T-cell (primary cell): ENCODE data around the gene DMXL2. TPM values are rescaled to one million over a fixed set of nuclear protein-coding genes. Genes with fewer than 3 reads are reported as not detected.
A peak's percentile ranks its signal among the peaks of the same experiment; 100 is the strongest.

Experiments
- ATAC-seq, 4 experiments: fragments of 200-7000 bp in 3 of 4; fragments of 150-1000 bp in 1 of 4; cut with Tn5 transposase; replicated peaks in 1 of 4; 1 replicate in 3 of 4; 2 replicates in 1 of 4; pipeline ENCODE4 v1.10.0; 2021; ENCODE audit warnings: moderate library complexity in 3 of 4, mild to moderate bottlenecking in 2 of 4, moderate number of reproducible peaks in 1 of 4
- CTCF ChIA-PET, 2 donors: fragments of 300-600 bp; sonication (Branson Sonifier 250); formaldehyde crosslinking; loops; one replicate each; lab custom pipeline; 2022; ENCODE audit warnings: antibody characterized with exemption in 2 of 2; lab: Charles Lee
- POLR2A ChIA-PET, 2 donors: fragments of 300-600 bp; sonication (Branson Sonifier 250); formaldehyde crosslinking; loops; one replicate each; lab custom pipeline; 2022; ENCODE audit warnings: antibody characterized with exemption in 2 of 2; lab: Charles Lee
- DNase-seq, 35 experiments: peaks; one replicate each; pipeline versions ENCODE4 v3.0.0 to v3.0.0-alpha.2; 2013 to 2023
- H3K27ac ChIP-seq: one replicate; pipeline ENCODE4 v1.5.1; 2013; ENCODE audit warnings: low read length
- H3K27me3 ChIP-seq, 2 experiments: replicated peaks in 1 of 2; 1 replicate in 1 of 2; 2 replicates in 1 of 2; pipeline versions ENCODE4 v1.6.1 to v1.7.0; 2013; ENCODE audit warnings: low read length in 1 of 2, mixed read lengths in 1 of 2; ENCODE audit not compliant: control insufficient read depth in 2 of 2, insufficient read depth in 2 of 2; ENCODE audit errors: extremely low read depth in 1 of 2
- H3K36me3 ChIP-seq, 2 donors: 1 replicate in 1 of 2; 2 replicates in 1 of 2; pipeline versions ENCODE4 v1.6.1 to v1.7.0; 2013; ENCODE audit warnings: low read length in 1 of 2; ENCODE audit not compliant: control insufficient read depth in 2 of 2, insufficient read depth in 1 of 2; ENCODE audit errors: extremely low read depth in 1 of 2
- H3K4me1 ChIP-seq, 2 experiments: 1 replicate in 1 of 2; 2 replicates in 1 of 2; pipeline versions ENCODE4 v1.6.1 to v1.7.0; 2013; ENCODE audit warnings: low read length in 2 of 2, mixed read lengths in 1 of 2; ENCODE audit not compliant: insufficient read depth in 2 of 2, control insufficient read depth in 1 of 2; ENCODE audit errors: extremely low read depth in 1 of 2
- H3K4me3 ChIP-seq, 2 donors: 1 replicate in 1 of 2; 2 replicates in 1 of 2; pipeline versions ENCODE4 v1.5.1 to v1.7.0; 2013; ENCODE audit warnings: mild to moderate bottlenecking in 2 of 2, low read length in 1 of 2, moderate library complexity in 1 of 2; ENCODE audit not compliant: control insufficient read depth in 1 of 2; ENCODE audit errors: extremely low read depth in 1 of 2
- H3K9me3 ChIP-seq: 2 replicates; pipeline ENCODE4 v1.7.0; 2013
- H3K27ac Mint-ChIP-seq, 2 donors: one replicate each; pipeline ENCODE4 v1.8.0; 2020 to 2021; ENCODE audit warnings: mild to moderate bottlenecking in 2 of 2, mixed read lengths in 2 of 2
- H3K27me3 Mint-ChIP-seq, 2 donors: one replicate each; pipeline ENCODE4 v1.8.0; 2021 to 2022; ENCODE audit warnings: mixed read lengths in 2 of 2
- H3K36me3 Mint-ChIP-seq: one replicate; pipeline ENCODE4 v1.8.0; 2021; ENCODE audit warnings: mixed read lengths
- H3K4me1 Mint-ChIP-seq, 3 donors: one replicate each; pipeline ENCODE4 v1.8.0; 2020 to 2022; ENCODE audit warnings: mixed read lengths in 3 of 3, mild to moderate bottlenecking in 1 of 3
- H3K4me3 Mint-ChIP-seq, 3 donors: one replicate each; pipeline ENCODE4 v1.8.0; 2020 to 2022; ENCODE audit warnings: mild to moderate bottlenecking in 3 of 3, mixed read lengths in 3 of 3, moderate library complexity in 3 of 3
- H3K9me3 Mint-ChIP-seq, 3 donors: one replicate each; pipeline ENCODE4 v1.8.0; 2020 to 2022; ENCODE audit warnings: mixed read lengths in 3 of 3
- WGBS: methylation state at CpG from one replicate; pipeline ENCODE4 v1.1.5; 2013; ENCODE audit warnings: missing lambda C conversion rate; ENCODE audit not compliant: insufficient coverage; 5-methylcytosine and 5-hydroxymethylcytosine counted together
- total RNA-seq, 35 experiments: library from RNA in 6 of 35; stranded (reverse) in 6 of 35; fragments of 120-200 nt in 1 of 35; gene quantifications; one replicate each; pipeline versions ENCODE4 v1.2.1 to v1.2.4 and lab custom pipeline; 2013 to 2026

The DMXL2 gene
- total RNA-seq, 5 donors from 2014 or later (not counting 1 experiment from before 2014, with no cell fraction given), result 3.2 to 6.1 (median 4.6) TPM

DNA sequence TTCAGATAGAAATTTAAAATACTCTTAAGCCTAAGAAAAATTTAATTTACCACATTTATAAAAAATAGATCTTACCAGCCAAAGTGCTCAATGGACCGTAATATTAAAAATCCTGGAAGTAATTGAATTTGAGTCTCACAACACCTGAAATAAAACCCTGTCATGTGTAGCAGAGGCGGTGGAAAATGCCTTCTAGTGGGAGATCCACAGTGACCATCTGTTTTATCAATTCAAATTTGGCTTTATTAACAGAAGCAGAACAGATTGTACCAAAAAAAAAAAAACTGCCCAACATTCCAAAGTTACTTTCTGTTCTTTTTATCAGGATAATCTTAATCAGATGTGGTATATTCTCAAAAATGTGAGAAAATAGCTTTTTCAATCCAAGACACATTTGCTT, 71.7 kb downstream of the DMXL2 start:
- no peak for DNase-seq
- no peaks in the 10 kb centered on the region for H3K9me3 Mint-ChIP-seq
- Histone ChIP-seq H3K27me3 (no peaks in the 10 kb centered on the region), H3K4me3 (no peak overlapping the region), H3K36me3 (no peaks in the 10 kb centered on the region), H3K27ac (no peak overlapping the region), H3K9me3 (no peaks in the 10 kb centered on the region), H3K4me1 (no peaks in the 10 kb centered on the region)
- ChIA-PET CTCF (no interaction called here), POLR2A (interaction anchor here in 1 of 2 donors (0.7 kb wide), 1 partner anchor 1866 kb away, joined by 4 read pairs; no protein-coding TSS in a partner anchor)
- no peak overlapping the region for H3K4me3 Mint-ChIP-seq
- no peaks in the 10 kb centered on the region for H3K36me3 Mint-ChIP-seq
- H3K27me3 Mint-ChIP-seq, result no peaks in the 10 kb centered on the region
- no peak overlapping the region for H3K27ac Mint-ChIP-seq
- no peak for ATAC-seq
- no CpG with 5 or more reads among the region's 2 CpGs for WGBS
- no peaks in the 10 kb centered on the region for H3K4me1 Mint-ChIP-seq

DNA sequence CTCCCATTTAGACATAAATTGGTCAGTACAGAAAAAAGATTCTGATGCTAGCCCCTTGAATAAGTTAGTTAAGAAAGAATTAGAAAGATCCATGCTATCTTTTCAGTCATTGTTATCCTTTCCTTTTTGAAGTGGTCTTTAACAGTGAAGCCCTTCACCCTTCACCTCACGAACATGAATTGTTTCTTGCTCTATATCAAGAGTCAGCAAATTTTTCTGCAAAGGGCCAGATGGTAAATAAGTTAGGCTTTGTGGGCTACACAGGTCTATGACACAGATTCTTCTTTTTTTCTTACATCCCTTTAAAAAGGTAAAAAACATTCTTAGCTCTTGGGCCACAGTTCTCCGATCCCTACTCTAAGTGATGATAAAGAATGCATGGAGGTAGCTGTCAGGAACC, 74.9 kb downstream of the DMXL2 start:
- Histone ChIP-seq H3K4me3 (no peak overlapping the region), H3K9me3 (no peaks in the 10 kb centered on the region), H3K27ac (no peak overlapping the region), H3K4me1 (no peaks in the 10 kb centered on the region), H3K27me3 (no peaks in the 10 kb centered on the region), H3K36me3 (no peaks in the 10 kb centered on the region)
- ATAC-seq (no peak), DNase-seq (no peak)
- peaks cover 4% of the 10 kb centered on the region for H3K36me3 Mint-ChIP-seq
- WGBS, result no CpG with 5 or more reads among the region's 2 CpGs
- no peaks in the 10 kb centered on the region for H3K9me3 Mint-ChIP-seq
- no peaks in the 10 kb centered on the region for H3K27me3 Mint-ChIP-seq
- no peak overlapping the region for H3K27ac Mint-ChIP-seq
- no peak overlapping the region for H3K4me3 Mint-ChIP-seq
- H3K4me1 Mint-ChIP-seq, result no peaks in the 10 kb centered on the region
- ChIA-PET POLR2A (no interaction called here), CTCF (no interaction called here)

DNA sequence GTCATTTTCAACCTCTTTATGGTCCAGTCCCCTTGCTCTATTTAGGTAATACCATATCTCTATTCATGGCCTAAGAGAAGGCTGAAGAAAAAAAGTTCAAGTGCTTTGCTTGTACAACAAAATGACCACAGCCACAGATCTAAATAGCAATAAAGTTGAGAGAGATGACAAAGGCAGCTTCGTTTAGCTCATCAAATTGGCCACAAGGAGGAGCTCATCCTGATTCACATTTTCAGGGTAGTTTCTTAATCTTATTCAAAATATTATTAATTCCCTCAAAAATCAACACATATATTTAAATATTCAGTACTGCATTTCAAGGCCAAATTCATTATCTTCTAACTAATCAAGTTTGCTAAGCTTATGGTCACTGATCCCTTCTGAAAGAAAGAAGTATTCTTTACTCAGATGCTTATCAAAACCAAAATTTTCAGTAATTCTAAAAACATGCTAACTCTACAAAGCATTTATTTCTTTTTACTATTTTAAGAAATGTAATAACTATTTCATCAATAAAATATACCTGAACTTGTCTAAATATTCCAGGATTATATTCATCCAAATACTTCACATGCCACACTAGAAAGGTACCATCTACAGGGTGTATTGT, 85.5 kb downstream of the DMXL2 start:
- Mint-ChIP-seq H3K9me3 (no peaks in the 10 kb centered on the region), H3K4me3 (no peak overlapping the region), H3K27me3 (no peaks in the 10 kb centered on the region), H3K27ac (no peak overlapping the region), H3K4me1 (no peaks in the 10 kb centered on the region), H3K36me3 (peaks cover 1% of the 10 kb centered on the region)
- H3K4me3 ChIP-seq, result no peak overlapping the region
- no peaks in the 10 kb centered on the region for H3K27me3 ChIP-seq
- H3K9me3 ChIP-seq, result no peaks in the 10 kb centered on the region
- no peak overlapping the region for H3K27ac ChIP-seq
- POLR2A ChIA-PET, result interaction anchor here in 1 of 2 donors (0.5 kb wide), 1 partner anchor 86 kb away, joined by 4 read pairs; the partner anchor contains the start of gene DMXL2
- no peaks in the 10 kb centered on the region for H3K36me3 ChIP-seq
- CTCF ChIA-PET, result interaction anchor here in 1 of 2 donors (1.6 kb wide), 1 partner anchor 9 kb away, joined by 5 read pairs; no protein-coding TSS in a partner anchor
- no peaks in the 10 kb centered on the region for H3K4me1 ChIP-seq
- DNase-seq (peak in 1 of 35 experiments; percentile 1), ATAC-seq (no peak)
- no CpG with 5 or more reads among the region's 1 CpG for WGBS

DNA sequence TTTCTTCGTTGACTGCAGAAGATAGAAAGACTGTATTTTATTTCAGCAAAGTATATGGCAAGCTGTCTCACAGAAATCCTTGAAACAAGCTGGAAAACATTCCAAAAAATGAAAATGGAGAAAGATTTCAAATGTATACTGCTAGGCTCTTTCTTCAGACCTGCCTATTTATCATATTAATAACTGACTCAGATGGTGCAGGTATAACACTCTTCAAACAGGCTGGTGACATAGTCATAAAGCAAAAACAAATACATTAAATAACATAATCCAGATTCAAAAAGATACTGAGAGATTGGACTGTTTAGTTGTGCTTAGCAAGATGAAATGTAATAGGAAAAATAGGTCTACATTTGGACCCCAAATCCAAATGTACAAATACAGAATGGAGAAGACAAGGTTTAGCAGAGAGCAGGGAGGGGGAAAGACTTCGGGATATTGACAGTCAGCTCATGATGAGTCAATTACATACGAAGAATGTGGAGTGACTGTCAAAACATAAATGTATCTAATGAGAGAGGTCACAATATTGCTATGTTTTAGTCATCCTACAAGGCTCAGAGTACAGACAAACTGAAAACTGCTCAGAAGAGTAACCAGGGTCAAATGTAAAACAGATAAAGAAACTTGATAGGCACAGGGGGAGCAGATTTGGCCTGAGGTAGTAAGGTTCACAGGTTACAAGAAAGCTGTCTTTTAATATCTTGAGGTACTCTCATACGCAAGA, 88.7 kb downstream of the DMXL2 start:
- DNase-seq (no peak), ATAC-seq (no peak)
- H3K4me3 Mint-ChIP-seq, result no peak overlapping the region
- no peak overlapping the region for H3K27ac Mint-ChIP-seq
- no peaks in the 10 kb centered on the region for H3K4me1 Mint-ChIP-seq
- ChIA-PET POLR2A (no interaction called here), CTCF (no interaction called here)
- H3K36me3 Mint-ChIP-seq, result peaks cover 20% of the 10 kb centered on the region
- H3K9me3 Mint-ChIP-seq, result peaks cover 0 to 10% (median 6%) of the 10 kb centered on the region in 3 donors
- no peaks in the 10 kb centered on the region for H3K27me3 ChIP-seq
- no peaks in the 10 kb centered on the region for H3K27me3 Mint-ChIP-seq
- no peak overlapping the region for H3K4me3 ChIP-seq
- no peaks in the 10 kb centered on the region for H3K9me3 ChIP-seq
- WGBS, result 80% methylated on average over 1 of the region's 4 CpGs
- no peaks in the 10 kb centered on the region for H3K4me1 ChIP-seq
- H3K36me3 ChIP-seq, result no peaks in the 10 kb centered on the region
- H3K27ac ChIP-seq, result no peak overlapping the region

DNA sequence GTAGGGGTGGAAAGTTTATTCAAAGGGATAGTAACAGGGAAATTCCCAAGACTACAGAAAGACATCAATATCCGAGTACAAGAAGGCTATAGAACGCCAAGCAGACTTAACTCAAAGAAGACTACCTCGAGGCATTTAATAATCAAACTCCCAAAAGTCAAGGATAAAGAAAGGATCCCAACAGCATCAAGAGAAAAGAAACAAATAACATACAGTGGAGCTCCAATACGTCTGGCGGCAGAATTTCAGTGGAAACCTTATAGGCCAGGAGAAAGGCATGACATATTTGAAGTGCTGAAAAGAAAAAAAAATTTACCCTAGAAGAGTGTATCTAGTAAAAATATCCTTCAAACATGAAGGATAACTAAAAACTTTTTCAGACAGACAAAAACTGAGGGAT, 95.6 kb downstream of the DMXL2 start:
- peaks cover 52% of the 10 kb centered on the region for H3K36me3 Mint-ChIP-seq

DNA sequence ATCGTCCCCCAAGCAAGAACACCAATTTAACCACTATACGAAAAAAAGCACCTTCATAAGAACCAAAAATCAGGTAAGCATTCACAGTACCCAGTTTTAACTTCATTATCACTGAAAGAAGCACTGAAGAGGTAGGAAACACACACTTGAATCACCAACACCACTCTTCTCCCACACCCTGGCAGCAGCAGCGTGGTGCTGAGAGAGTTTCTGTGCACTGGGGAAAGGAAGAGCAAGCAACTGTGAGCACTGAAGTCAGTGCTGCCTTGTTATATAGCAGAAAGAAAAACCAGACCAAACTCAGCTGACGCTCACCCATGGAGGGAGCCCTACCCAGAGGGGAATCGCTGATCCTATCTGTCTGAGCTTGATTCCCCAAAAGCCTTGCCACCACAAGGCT, 98.2 kb downstream of the DMXL2 start:
- 100% methylated on average over 2 of the region's 5 CpGs for WGBS
- H3K27me3 Mint-ChIP-seq, result peaks cover 0 to 1% of the 10 kb centered on the region in 2 donors
- no peak overlapping the region for H3K4me3 Mint-ChIP-seq
- ATAC-seq (no peak), DNase-seq (no peak)
- Histone ChIP-seq H3K9me3 (no peaks in the 10 kb centered on the region), H3K27ac (no peak overlapping the region), H3K4me1 (no peaks in the 10 kb centered on the region), H3K4me3 (no peak overlapping the region), H3K27me3 (no peaks in the 10 kb centered on the region), H3K36me3 (no peaks in the 10 kb centered on the region)
- no peaks in the 10 kb centered on the region for H3K4me1 Mint-ChIP-seq
- H3K36me3 Mint-ChIP-seq, result peaks cover 35% of the 10 kb centered on the region
- no peak overlapping the region for H3K27ac Mint-ChIP-seq
- POLR2A ChIA-PET, result no interaction called here
- H3K9me3 Mint-ChIP-seq, result peaks cover 0 to 28% (median 22%) of the 10 kb centered on the region in 3 donors
- CTCF ChIA-PET, result no interaction called here

More for the DNA sequence above, 95.6 kb downstream of the DMXL2 start:
- POLR2A ChIA-PET, result no interaction called here
- Histone ChIP-seq H3K9me3 (no peaks in the 10 kb centered on the region), H3K4me3 (no peak overlapping the region), H3K27ac (no peak overlapping the region), H3K36me3 (no peaks in the 10 kb centered on the region), H3K27me3 (no peaks in the 10 kb centered on the region), H3K4me1 (no peaks in the 10 kb centered on the region)
- CTCF ChIA-PET, result no interaction called here
- Mint-ChIP-seq H3K27ac (no peak overlapping the region), H3K4me1 (no peaks in the 10 kb centered on the region), H3K27me3 (peaks cover 0 to 1% of the 10 kb centered on the region in 2 donors), H3K9me3 (peaks cover 0 to 32% (median 32%) of the 10 kb centered on the region in 3 donors), H3K4me3 (no peak overlapping the region)
- ATAC-seq, result no peak
- WGBS, result no CpG with 5 or more reads among the region's 5 CpGs
- DNase-seq, result no peak
